C4-2B (cell line): ENCODE results near the gene AVL9.

Experiments
- CTCF ChIP-seq: fragments of 450-650 bp; conservative IDR thresholded peaks from 2 replicates; pipeline ENCODE4 v1.5.1; 2017; ENCODE audit warnings: mild to moderate bottlenecking
- ZFX ChIP-seq: fragments of 450-650 bp; IDR thresholded peaks from 2 replicates; pipeline ENCODE4 v1.6.1; 2017

GRCh38 chr7:32561613-32562012 is 66.3 kb downstream of the AVL9 start:
- no peak for TF ChIP-seq CTCF
- no peak for TF ChIP-seq ZFX
